GM21723 (cell line): ENCODE results near the gene SYS1.
A peak's percentile ranks its signal among the peaks of the same experiment; 100 is the strongest.

Experiments used
- ATAC-seq: cut with Tn5 transposase; IDR thresholded peaks from one replicate; pipeline ENCODE4 v1.9.1; 2021; ENCODE audit warnings: mild to moderate bottlenecking, moderate library complexity; ENCODE audit not compliant: unreplicated experiment

Gene SYS1

GRCh38 chr20:45354423-45355208, 8.3 kb upstream of the SYS1 start:
- ATAC-seq, result no peak

- ATAC-seq, result no peak
Measured at GRCh38 chr20:45355209-45356084, 7.5 kb upstream of the SYS1 start.

- no peak for ATAC-seq
Measured at GRCh38 chr20:45358282-45359068, 4.5 kb upstream of the SYS1 start.

- no peak for ATAC-seq
Measured at GRCh38 chr20:45359069-45359405, 3.9 kb upstream of the SYS1 start.

GRCh38 chr20:45359406-45360148, 3.4 kb upstream of the SYS1 start:
- no peak for ATAC-seq

- no peak for ATAC-seq
Measured at GRCh38 chr20:45361793-45362192, 1.2 kb upstream of the SYS1 start.

GRCh38 chr20:45363611-45364492, 896 bp downstream of the SYS1 start:
- ATAC-seq, result no peak

GRCh38 chr20:45365444-45365970, 2.6 kb downstream of the SYS1 start:
- ATAC-seq, result no peak

- ATAC-seq, result no peak
Measured at GRCh38 chr20:45366192-45366591, 3.2 kb downstream of the SYS1 start.

- no peak for ATAC-seq
Measured at GRCh38 chr20:45366631-45367030, 3.7 kb downstream of the SYS1 start.

GRCh38 chr20:45367126-45367525, 4.2 kb downstream of the SYS1 start:
- ATAC-seq, result no peak

- peak; percentile 85 for ATAC-seq
Measured at GRCh38 chr20:45368221-45368980, 5.4 kb downstream of the SYS1 start.

- ATAC-seq, result no peak
Measured at GRCh38 chr20:45370571-45371160, 7.7 kb downstream of the SYS1 start.

- no peak for ATAC-seq
Measured at GRCh38 chr20:45372241-45372640, 9.3 kb downstream of the SYS1 start.

- ATAC-seq, result no peak
Measured at GRCh38 chr20:45372646-45373352, 9.8 kb downstream of the SYS1 start.

- ATAC-seq, result no peak
Measured at GRCh38 chr20:45373353-45374100, 10.6 kb downstream of the SYS1 start.

GRCh38 chr20:45374101-45374467, 11.1 kb downstream of the SYS1 start:
- no peak for ATAC-seq
